Left lung (tissue), 10 donors: Measurements from ENCODE around the gene UBQLN4. TPM values are rescaled to one million over a fixed set of nuclear protein-coding genes. Genes with fewer than 3 reads are reported as not detected.

Source experiments
- ATAC-seq: fragments of 200-7000 bp; cut with Tn5 transposase; one replicate; pipeline ENCODE4 v1.9.1; 2020; ENCODE audit warnings: moderate library complexity
- DNase-seq, 4 donors: peaks; one replicate each; pipeline ENCODE4 v3.0.0-alpha.2; 2013 to 2020
- H3K27ac ChIP-seq, 2 donors: fragments of 200-600 bp; sonication (generic) in 1 of 2; one replicate each; pipeline versions ENCODE4 v1.5.0 to v1.8.0; 2020 to 2021
- H3K27me3 ChIP-seq, 2 donors: fragments of 200-600 bp; sonication (generic) in 1 of 2; one replicate each; pipeline versions ENCODE4 v1.5.0 to v1.8.0; 2020 to 2021
- H3K36me3 ChIP-seq, 2 donors: fragments of 200-600 bp; sonication (generic) in 1 of 2; one replicate each; pipeline versions ENCODE4 v1.5.0 to v1.8.0; 2020 to 2021
- H3K4me1 ChIP-seq, 2 donors: fragments of 200-600 bp; one replicate each; pipeline ENCODE4 v1.8.0; 2021
- H3K4me3 ChIP-seq, 2 donors: fragments of 200-600 bp; sonication (generic) in 1 of 2; one replicate each; pipeline versions ENCODE4 v1.5.0 to v1.8.0; 2020 to 2021; ENCODE audit warnings: mild to moderate bottlenecking in 1 of 2
- H3K9me3 ChIP-seq, 2 donors: fragments of 200-600 bp; sonication (generic) in 1 of 2; one replicate each; pipeline versions ENCODE4 v1.5.0 to v1.8.0; 2020 to 2021
- CTCF ChIP-seq, 2 donors: fragments of 200-600 bp; sonication (generic) in 1 of 2; IDR thresholded peaks; one replicate each; pipeline versions ENCODE4 v1.5.0 to v1.8.0; 2021; ENCODE audit warnings: antibody characterized with exemption in 2 of 2
- intact Hi-C, 2 donors: fragments of 100-400 bp; cut with DNase I; formaldehyde crosslinking; loops; one replicate each; pipeline versions ENCODE4 v1.11.2 to v1.14.2; 2022
- polyA plus RNA-seq, 6 donors: library from polyadenylated mRNA; unstranded; fragments of 120-200 nt; gene quantifications; one replicate each; pipeline ENCODE4 v1.2.1, GENCODE V29; 2013; ENCODE audit not compliant: insufficient read length in 6 of 6
- total RNA-seq, 2 donors: library from RNA; stranded (reverse); fragmentation: NEBNext Ultra II Directional; extraction: Animal tissue kit (Norgen Biotek cat#: 25700); gene quantifications; one replicate each; pipeline ENCODE4 v1.2.1, GENCODE V29; 2021
- donor health status: DM: no; HTN: yes; CAD: no.
- donor health status: DM: no; HTN: no; CAD: no.

Gene UBQLN4
- total and polyA plus RNA-seq, 8 donors, result 28.7 to 71.8 (median 62.0) TPM

GRCh38 chr1:156014829-156015228 is 38.8 kb downstream of the UBQLN4 start:
- H3K9me3 ChIP-seq, result no peaks in the 10 kb centered on the region
- H3K27me3 ChIP-seq, result no peaks in the 10 kb centered on the region
- intact Hi-C loops, result no loop called here
- no peak for TF ChIP-seq CTCF (IDR thresholded peaks at IDR 0.05)
- H3K4me1 ChIP-seq, result peaks cover 7 to 42% of the 10 kb centered on the region in 2 donors
- H3K36me3 ChIP-seq, result peaks cover 0 to 100% of the 10 kb centered on the region in 2 donors
- H3K27ac ChIP-seq, result no peak overlapping the region
- no peak for DNase-seq
- no peak for ATAC-seq
- H3K4me3 ChIP-seq, result no peak overlapping the region

- DNase-seq (no peak), ATAC-seq (peak; percentile 74)
- Histone ChIP-seq H3K9me3 (no peaks in the 10 kb centered on the region), H3K36me3 (peaks cover 5 to 100% of the 10 kb centered on the region in 2 donors), H3K27me3 (no peaks in the 10 kb centered on the region), H3K4me1 (peaks cover 0 to 24% of the 10 kb centered on the region in 2 donors), H3K4me3 (no peak overlapping the region), H3K27ac (peak overlapping the region in 1 of 2 donors; percentile 17)
- intact Hi-C loops, result no loop called here
- no peak for TF ChIP-seq CTCF (IDR thresholded peaks at IDR 0.05)
These were observed 41.4 kb downstream of the UBQLN4 start for GRCh38 chr1:156012051-156012817.

GRCh38 chr1:156009404-156009803 is 44.2 kb downstream of the UBQLN4 start:
- intact Hi-C loops, result no loop called here
- H3K9me3 ChIP-seq, result no peaks in the 10 kb centered on the region
- H3K36me3 ChIP-seq, result peaks cover 5 to 81% of the 10 kb centered on the region in 2 donors
- no peak overlapping the region for H3K4me3 ChIP-seq
- DNase-seq (no peak), ATAC-seq (no peak)
- no peak overlapping the region for H3K27ac ChIP-seq
- peaks cover 0 to 17% of the 10 kb centered on the region in 2 donors for H3K4me1 ChIP-seq
- TF ChIP-seq CTCF (IDR thresholded peaks at IDR 0.05), result no peak
- no peaks in the 10 kb centered on the region for H3K27me3 ChIP-seq

- no peak for DNase-seq
- H3K9me3 ChIP-seq, result no peaks in the 10 kb centered on the region
- no peak overlapping the region for H3K4me3 ChIP-seq
- peak overlapping the region; percentile 5 to 39 for H3K27ac ChIP-seq
- no peak for TF ChIP-seq CTCF (IDR thresholded peaks at IDR 0.05)
- intact Hi-C loops, result no loop called here
- peaks cover 0 to 10% of the 10 kb centered on the region in 2 donors for H3K4me1 ChIP-seq
- no peak for ATAC-seq
- peaks cover 5 to 55% of the 10 kb centered on the region in 2 donors for H3K36me3 ChIP-seq
- H3K27me3 ChIP-seq, result no peaks in the 10 kb centered on the region
These were observed 46.8 kb downstream of the UBQLN4 start for GRCh38 chr1:156006666-156007376.
